Heart right ventricle (tissue), 16 donors: Measurements from ENCODE around the gene DUSP28. TPM values are rescaled to one million over a fixed set of nuclear protein-coding genes. Genes with fewer than 3 reads are reported as not detected.
A peak's percentile ranks its signal among the peaks of the same experiment; 100 is the strongest.

Experiments used
- ATAC-seq, 8 donors: fragments of 200-7000 bp; cut with Tn5 transposase; one replicate each; pipeline ENCODE4 v1.9.1; 2020; ENCODE audit warnings: mild to moderate bottlenecking in 8 of 8, moderate library complexity in 8 of 8, moderate number of reproducible peaks in 1 of 8
- DNase-seq, 2 donors: peaks; one replicate each; pipeline ENCODE4 v3.0.0-alpha.2; 2020
- H3K27ac ChIP-seq, 10 donors: fragments of 200-600 bp; sonication (generic) in 2 of 10; one replicate each; pipeline versions ENCODE4 v1.5.0 to v1.8.0; 2020 to 2022; ENCODE audit warnings: mild to moderate bottlenecking in 3 of 10
- H3K27me3 ChIP-seq, 7 donors: fragments of 200-600 bp; one replicate each; pipeline ENCODE4 v1.8.0; 2021 to 2022; ENCODE audit warnings: mild to moderate bottlenecking in 2 of 7
- H3K36me3 ChIP-seq, 9 donors: fragments of 200-600 bp; sonication (generic) in 1 of 9; one replicate each; pipeline versions ENCODE4 v1.5.0 to v1.8.0; 2020 to 2022; ENCODE audit warnings: mild to moderate bottlenecking in 2 of 9
- H3K4me1 ChIP-seq, 9 donors: fragments of 200-600 bp; sonication (generic) in 1 of 9; one replicate each; pipeline versions ENCODE4 v1.5.0 to v1.8.0; 2020 to 2022; ENCODE audit warnings: mild to moderate bottlenecking in 4 of 9
- H3K4me3 ChIP-seq, 10 donors: fragments of 200-600 bp; sonication (generic) in 2 of 10; one replicate each; pipeline versions ENCODE4 v1.5.0 to v1.8.0; 2020 to 2022; ENCODE audit warnings: mild to moderate bottlenecking in 7 of 10, moderate library complexity in 2 of 10
- H3K9me3 ChIP-seq, 11 donors: fragments of 200-600 bp in 10 of 11; sonication (generic) in 2 of 11; one replicate each; pipeline versions ENCODE4 v1.5.0 to v1.8.0; 2013 to 2022; ENCODE audit warnings: mild to moderate bottlenecking in 2 of 11, control low read depth in 1 of 11, moderate library complexity in 1 of 11
- CTCF ChIP-seq, 9 donors: fragments of 200-600 bp; sonication (generic) in 2 of 9; IDR thresholded peaks; one replicate each; pipeline versions ENCODE4 v1.5.0 to v1.8.0; 2021 to 2022; ENCODE audit warnings: antibody characterized with exemption in 9 of 9, mild to moderate bottlenecking in 5 of 9, moderate library complexity in 1 of 9
- WGBS, 2 donors: extraction: QIAGEN DNeasy Blood & Tissue Kit; methylation state at CpG; one replicate each; pipeline ENCODE4 v1.1.7; 2013; ENCODE audit warnings: inconsistent platforms in 1 of 2; 5-methylcytosine and 5-hydroxymethylcytosine counted together
- intact Hi-C, 10 donors: fragments of 100-400 bp; cut with DNase I; formaldehyde crosslinking; loops; one replicate each; pipeline versions ENCODE4 v1.11.1 to v1.14.2; 2022
- polyA plus RNA-seq, 2 donors: library from polyadenylated mRNA; stranded (reverse); fragments of 200-250 nt; gene quantifications; one replicate each; pipeline ENCODE4 v1.2.3, GENCODE V29; 2013
- total RNA-seq, 10 donors: library from RNA; stranded (reverse); fragmentation: NEBNext Ultra II Directional in 3 of 10; extraction: Animal tissue kit (Norgen Biotek cat#: 25700) in 3 of 10; gene quantifications; one replicate each; pipeline versions ENCODE4 v1.2.1 to v1.2.4, GENCODE V29; 2021 to 2023
- donor health status: Arrhythmogenic right ventricular cardiomyopathy.
- donor health status: ischemic (EF 13 %, LVEDD 7.1; RV severe dilation, severe dysfunction).
- donor health status: healthy with polysubstance abuse.
- donor health status: DM: no; HTN: yes; CAD: no.
- donor health status: DM: no; HTN: no; CAD: no.
- donor health status: ischemic (EF 25% LVEDD 6.9; RV normal size, moderate dysfunction).
- donor health status: ischemic (EF 25% LVEDD 5.7; RV mildly dilated, moderate dysfunction).
- donor health status: healthy.
- donor health status: DM: yes; HTN: yes; CAD: no.
- donor health status: Ischemic cardiomyopathy.
- donor health status: ischemic (EF 35%, LVEDD 5.7; RV mildly dilated, moderate dysfunction).
- donor health status: nonischemic (EF 11% LVEDD 7.7; RV severe dilation, severe dysfunction).
- donor health status: DM: yes; HTN: yes; CAD: no.
- donor health status: PGD.
- donor health status: ischemic (EF 29% LVEDD 5.4; RV normal size, mild dysfunction).
- donor health status: nonischemic (EF 23%, LVEDD 6.1; RV moderate dilation, normal function).

DUSP28 gene
- total and polyA plus RNA-seq, 12 donors, result 4.7 to 22.1 (median 13.4) TPM

GRCh38 chr2:240589850-240590525 lies 29.8 kb downstream of the DUSP28 start:
- TF ChIP-seq CTCF (IDR thresholded peaks at IDR 0.05), result no peak
- H3K9me3 ChIP-seq, result no peaks in the 10 kb centered on the region
- no peak overlapping the region for H3K4me3 ChIP-seq
- peak in 1 of 2 donors; percentile 35 for DNase-seq
- no peaks in the 10 kb centered on the region for H3K27me3 ChIP-seq
- intact Hi-C loops, result loop anchor here in 1 of 10 donors (10.0 kb wide), 1 partner anchor 245 kb away; no protein-coding TSS in a partner anchor
- H3K36me3 ChIP-seq, result peaks cover 0 to 52% (median 4%) of the 10 kb centered on the region in 9 donors
- 65 to 71% methylated on average over 16 of the region's 16 CpGs for whole genome bisulfite sequencing, 2 donors
- H3K27ac ChIP-seq, result peak overlapping the region in 5 of 10 donors; percentile 8 to 70 (median 34)
- peaks cover 18 to 61% (median 40%) of the 10 kb centered on the region in 9 donors for H3K4me1 ChIP-seq
- ATAC-seq, result no peak

GRCh38 chr2:240590681-240591111 lies 30.5 kb downstream of the DUSP28 start:
- H3K36me3 ChIP-seq, result peaks cover 0 to 59% (median 4%) of the 10 kb centered on the region in 9 donors
- no peaks in the 10 kb centered on the region for H3K27me3 ChIP-seq
- DNase-seq (peak in 1 of 2 donors; percentile 17), ATAC-seq (no peak)
- no peak overlapping the region for H3K4me3 ChIP-seq
- 95 to 97% methylated on average over 21 of the region's 21 CpGs for WGBS, 2 donors
- peaks cover 12 to 61% (median 42%) of the 10 kb centered on the region in 9 donors for H3K4me1 ChIP-seq
- intact Hi-C loops, result no loop called here
- H3K9me3 ChIP-seq, result no peaks in the 10 kb centered on the region
- TF ChIP-seq CTCF (IDR thresholded peaks at IDR 0.05), result no peak
- H3K27ac ChIP-seq, result peak overlapping the region in 2 of 10 donors; percentile 62 to 70

- Histone ChIP-seq H3K36me3 (peaks cover 0 to 65% (median 4%) of the 10 kb centered on the region in 9 donors), H3K4me3 (no peak overlapping the region), H3K9me3 (no peaks in the 10 kb centered on the region), H3K27ac (peak overlapping the region in 2 of 10 donors; percentile 62 to 70), H3K4me1 (peaks cover 11 to 67% (median 43%) of the 10 kb centered on the region in 9 donors), H3K27me3 (no peaks in the 10 kb centered on the region)
- DNase-seq (no peak), ATAC-seq (no peak)
- intact Hi-C loops, result no loop called here
- no peak for TF ChIP-seq CTCF (IDR thresholded peaks at IDR 0.05)
- WGBS, 2 donors, result 85 to 86% methylated on average over 6 of the region's 6 CpGs
These were observed 31.1 kb downstream of the DUSP28 start for GRCh38 chr2:240591226-240591625.

GRCh38 chr2:240591784-240592183 lies 31.6 kb downstream of the DUSP28 start:
- Histone ChIP-seq H3K27ac (peak overlapping the region in 1 of 10 donors; percentile 40), H3K36me3 (peaks cover 0 to 70% (median 4%) of the 10 kb centered on the region in 9 donors)
- 95 to 96% methylated on average over 13 of the region's 13 CpGs for WGBS, 2 donors

More at GRCh38 chr2:240591784-240592183, 31.6 kb downstream of the DUSP28 start:
- intact Hi-C loops, result no loop called here
- H3K9me3 ChIP-seq, result no peaks in the 10 kb centered on the region
- no peak for DNase-seq
- no peak overlapping the region for H3K4me3 ChIP-seq
- TF ChIP-seq CTCF (IDR thresholded peaks at IDR 0.05), result no peak
- no peak for ATAC-seq
- H3K4me1 ChIP-seq, result peaks cover 11 to 67% (median 43%) of the 10 kb centered on the region in 9 donors
- no peaks in the 10 kb centered on the region for H3K27me3 ChIP-seq
